DOHH2 (cell line): ENCODE measurements around the gene CHFR.

Experiments used
- CTCF ChIP-seq: fragments of 200-600 bp; sonication (generic); IDR thresholded peaks from one replicate; pipeline ENCODE4 v1.5.1; 2014; ENCODE audit warnings: antibody characterized with exemption, mild to moderate bottlenecking, low read depth, low read length; ENCODE audit not compliant: poor library complexity, severe bottlenecking
- EZH2phosphoT487 ChIP-seq: fragments of 200-600 bp; sonication (generic); IDR thresholded peaks from 2 replicates; pipeline ENCODE4 v1.6.1; 2017; ENCODE audit warnings: borderline replicate concordance, mild to moderate bottlenecking, antibody characterized with exemption, low read length, moderate library complexity, mixed read lengths

DNA sequence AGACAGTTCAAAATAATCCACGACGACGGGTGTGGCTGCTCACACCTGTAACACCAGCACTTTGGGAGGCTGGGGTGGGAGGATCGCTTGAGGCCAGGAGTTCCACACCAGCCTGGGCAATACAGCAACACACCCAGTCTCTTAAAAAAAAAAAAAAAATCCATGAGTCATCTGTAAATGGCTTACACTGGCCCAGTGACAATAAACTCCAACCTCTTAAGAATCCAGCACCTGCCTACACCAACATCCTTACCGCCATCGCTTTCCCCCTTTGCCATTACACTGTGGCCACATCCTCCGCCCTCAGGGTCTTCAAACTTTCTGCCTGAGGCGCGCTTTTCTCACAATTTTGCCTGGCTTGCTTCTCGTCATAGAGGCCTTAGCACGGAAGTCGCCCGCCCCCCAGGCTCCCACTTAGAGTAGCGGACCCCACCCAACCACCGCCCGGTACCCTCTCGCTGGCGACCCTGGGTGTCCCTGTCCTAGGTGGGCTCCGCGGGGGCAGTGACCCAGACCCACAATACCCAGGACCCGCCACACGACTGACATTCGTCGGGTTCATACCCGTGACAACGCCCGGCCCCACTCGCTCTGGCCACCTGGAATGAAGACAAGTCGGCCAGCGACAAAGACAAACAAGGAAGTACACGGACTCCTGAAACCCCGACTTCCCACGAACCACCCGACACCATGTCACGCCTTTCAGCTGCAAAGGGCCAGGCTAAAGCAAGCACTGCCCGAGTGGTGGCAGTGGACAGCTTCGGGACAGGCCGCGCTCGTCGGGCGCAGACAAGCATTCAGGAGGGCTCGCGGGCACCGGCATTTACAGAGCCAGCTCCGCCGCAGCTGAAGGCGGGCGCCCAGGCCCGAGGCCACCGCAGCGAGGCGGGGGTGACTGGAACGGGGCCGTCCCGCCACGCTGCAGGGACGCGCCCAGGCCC lies 59.4 kb downstream of the CHFR start:
- no peak for TF ChIP-seq CTCF
- TF ChIP-seq EZH2phosphoT487 = no peak
